Spinal cord (tissue), 10 donors: ENCODE results near the gene ATAD3C. TPM values are rescaled to one million over a fixed set of nuclear protein-coding genes. Genes with fewer than 3 reads are reported as not detected.
A peak's percentile ranks its signal among the peaks of the same experiment; 100 is the strongest.

Source experiments
- DNase-seq, 6 donors: peaks; one replicate each; pipeline versions ENCODE4 v3.0.0 to v3.0.0-alpha.2; 2013 to 2015; ENCODE audit warnings: low spot score in 6 of 6, low read depth in 4 of 6
- H3K27ac ChIP-seq: one replicate; pipeline ENCODE4 v1.5.1; 2013; ENCODE audit warnings: low read depth, low read length, control low read depth
- H3K27me3 ChIP-seq: one replicate; pipeline ENCODE4 v1.6.1; 2013; ENCODE audit warnings: low read length; ENCODE audit not compliant: control insufficient read depth, insufficient read depth
- H3K36me3 ChIP-seq: one replicate; pipeline ENCODE4 v1.6.1; 2013; ENCODE audit warnings: low read length; ENCODE audit not compliant: control insufficient read depth, insufficient read depth
- H3K4me1 ChIP-seq: one replicate; pipeline ENCODE4 v1.6.1; 2013; ENCODE audit warnings: low read length; ENCODE audit not compliant: control insufficient read depth, insufficient read depth
- H3K4me3 ChIP-seq: one replicate; pipeline ENCODE4 v1.5.1; 2013; ENCODE audit warnings: low read depth, low read length, control low read depth
- H3K9me3 ChIP-seq: one replicate; pipeline ENCODE4 v1.6.1; 2013; ENCODE audit warnings: low read length; ENCODE audit not compliant: control insufficient read depth, insufficient read depth
- WGBS: methylation state at CpG from one replicate; pipeline ENCODE4 v1.1.5; 2013; ENCODE audit warnings: missing lambda C conversion rate; ENCODE audit not compliant: insufficient coverage; 5-methylcytosine and 5-hydroxymethylcytosine counted together
- polyA plus RNA-seq, 2 donors: library from polyadenylated mRNA; unstranded; fragments of 120-200 nt; gene quantifications; one replicate each; pipeline ENCODE4 v1.2.1, GENCODE V29; 2013; ENCODE audit not compliant: insufficient read length in 2 of 2
- total RNA-seq, 2 donors: library from RNA; depleted of rRNA in 1 of 2; stranded (reverse); fragments of 120-200 nt in 1 of 2; fragments of >200 nt in 1 of 2; gene quantifications; one replicate each; pipeline versions ENCODE4 v1.2.3 to v1.2.4, GENCODE V29; 2013 to 2014
- donor health status: healthy.

Gene ATAD3C
- total and polyA plus RNA-seq, 4 donors, result 0.10 to 2.3 (median 0.70) TPM

DNA sequence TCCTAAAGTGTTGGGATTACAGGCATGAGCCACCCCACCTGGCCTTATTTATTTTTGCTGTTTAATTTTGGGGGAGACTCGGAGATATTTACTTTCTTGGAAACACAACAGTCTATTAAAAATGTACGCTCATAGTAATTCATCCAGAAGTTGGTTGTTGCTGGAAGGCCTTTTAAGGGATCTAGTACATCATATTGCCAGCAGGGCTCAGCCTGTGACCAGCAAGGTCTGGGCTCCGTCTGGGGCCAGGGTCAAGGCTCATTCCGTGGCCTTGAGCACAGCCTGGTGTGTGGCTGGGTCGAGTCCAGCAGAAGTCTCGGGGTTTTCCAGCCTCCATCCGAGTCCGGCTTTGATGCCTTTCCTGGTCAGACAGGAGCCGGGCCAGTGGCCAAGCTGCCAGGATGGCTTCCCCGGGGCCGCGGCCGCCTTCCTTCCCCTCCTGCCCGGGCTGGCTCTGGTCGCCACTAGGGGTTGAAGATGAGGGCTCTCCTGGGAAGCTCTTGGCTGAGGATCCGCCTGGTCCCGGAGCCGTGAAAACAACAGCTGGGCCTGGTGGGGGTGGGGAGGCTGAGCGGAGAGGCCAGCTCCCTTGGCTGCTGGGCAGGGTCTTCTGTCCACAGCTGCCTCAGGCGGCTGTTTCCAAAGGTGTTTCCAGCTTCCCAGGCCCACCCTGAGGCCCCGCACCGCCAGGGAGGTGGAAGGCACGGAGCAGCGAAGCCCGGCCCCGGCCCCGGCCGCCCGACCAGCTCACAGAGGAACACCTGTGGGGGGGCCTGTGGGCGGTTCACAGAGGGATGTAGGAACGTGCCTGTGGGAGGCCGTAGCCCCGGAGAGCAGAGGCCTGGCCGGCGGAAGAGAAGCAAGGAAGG is 19.1 kb upstream of the ATAD3C start:
- 12% methylated on average over 28 of the region's 35 CpGs for WGBS
- H3K27ac ChIP-seq, result peak overlapping the region; percentile 85

DNA sequence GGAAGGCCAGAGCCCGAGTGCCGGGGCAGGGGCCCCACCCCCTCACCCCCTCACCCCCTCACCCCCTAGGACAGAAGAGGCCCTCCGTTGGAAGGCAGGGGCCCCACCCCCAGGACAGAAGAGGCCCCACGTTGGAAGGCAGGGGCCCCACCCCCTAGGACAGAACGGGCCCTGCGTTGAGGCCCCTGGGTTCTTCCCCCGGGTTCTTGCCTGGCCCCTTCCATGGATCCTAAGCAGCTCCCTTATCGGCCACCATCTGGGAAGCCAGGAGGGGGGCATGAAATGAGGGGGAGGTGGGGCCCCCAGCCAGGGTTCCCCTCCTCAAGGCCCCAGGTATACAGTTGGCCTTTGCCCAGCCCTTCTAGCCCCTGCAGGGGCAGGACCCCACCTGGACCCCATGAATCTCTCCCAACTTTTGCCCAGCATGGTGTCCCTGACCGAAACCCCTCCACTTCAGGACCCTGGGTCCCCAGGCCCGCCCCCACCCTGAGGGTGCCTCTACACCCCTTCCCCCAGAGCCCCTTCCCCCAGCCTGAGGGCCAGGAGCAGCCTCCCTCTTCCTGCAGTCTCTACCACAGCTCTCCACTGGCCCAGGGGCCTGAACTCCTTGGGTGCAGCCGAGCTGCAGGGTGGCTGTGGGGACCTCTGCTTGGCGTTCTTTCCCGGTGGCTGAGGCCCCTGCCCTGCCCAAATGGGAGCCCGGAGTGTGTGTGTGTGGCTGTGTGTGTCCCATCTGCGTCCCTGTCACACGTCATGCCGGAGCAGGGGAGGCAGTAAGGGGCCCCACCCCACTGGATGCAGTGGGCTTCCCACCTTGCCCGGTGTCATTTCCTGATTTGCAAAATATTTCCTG is 18.3 kb upstream of the ATAD3C start:
- Histone ChIP-seq H3K4me3 (no peak overlapping the region), H3K36me3 (peaks cover 5% of the 10 kb centered on the region), H3K27ac (peak overlapping the region; percentile 91), H3K27me3 (no peaks in the 10 kb centered on the region), H3K9me3 (no peaks in the 10 kb centered on the region), H3K4me1 (peaks cover 78% of the 10 kb centered on the region)
- WGBS, result 51% methylated on average over 12 of the region's 18 CpGs
- no peak for DNase-seq

More for the DNA sequence above, 19.1 kb upstream of the ATAD3C start:
- Histone ChIP-seq H3K27me3 (no peaks in the 10 kb centered on the region), H3K4me1 (peaks cover 80% of the 10 kb centered on the region), H3K9me3 (no peaks in the 10 kb centered on the region), H3K4me3 (no peak overlapping the region), H3K36me3 (peaks cover 10% of the 10 kb centered on the region)
- DNase-seq, result peak in 2 of 6 donors; percentile 55 to 79

DNA sequence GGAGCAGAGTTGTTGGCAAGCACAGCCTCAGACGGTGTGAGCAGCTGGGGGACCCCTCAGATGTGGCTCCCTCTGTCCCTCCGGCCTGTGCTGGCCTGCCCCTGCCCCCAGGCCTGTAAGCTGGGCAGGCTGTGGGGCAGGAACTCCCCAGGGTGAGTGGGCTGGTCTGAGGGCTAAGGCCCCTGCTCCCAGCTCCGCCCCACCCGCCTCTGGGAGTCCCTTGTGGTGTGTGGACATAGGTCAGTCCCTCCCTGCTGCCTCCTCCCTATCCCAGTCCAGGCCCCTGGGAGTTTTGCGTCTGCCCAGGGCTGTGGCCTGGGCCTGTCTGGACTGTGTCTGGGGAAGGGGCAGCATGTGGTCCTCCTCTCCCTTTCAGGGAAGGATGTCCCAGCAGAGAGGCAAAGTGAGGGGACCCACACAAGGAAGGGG is 17.6 kb upstream of the ATAD3C start:
- WGBS, result 24% methylated on average over 2 of the region's 5 CpGs
- Histone ChIP-seq H3K27me3 (peaks cover 3% of the 10 kb centered on the region), H3K27ac (peak overlapping the region; percentile 91), H3K4me1 (peaks cover 78% of the 10 kb centered on the region), H3K36me3 (peaks cover 2% of the 10 kb centered on the region), H3K4me3 (no peak overlapping the region), H3K9me3 (no peaks in the 10 kb centered on the region)
- DNase-seq, result no peak

DNA sequence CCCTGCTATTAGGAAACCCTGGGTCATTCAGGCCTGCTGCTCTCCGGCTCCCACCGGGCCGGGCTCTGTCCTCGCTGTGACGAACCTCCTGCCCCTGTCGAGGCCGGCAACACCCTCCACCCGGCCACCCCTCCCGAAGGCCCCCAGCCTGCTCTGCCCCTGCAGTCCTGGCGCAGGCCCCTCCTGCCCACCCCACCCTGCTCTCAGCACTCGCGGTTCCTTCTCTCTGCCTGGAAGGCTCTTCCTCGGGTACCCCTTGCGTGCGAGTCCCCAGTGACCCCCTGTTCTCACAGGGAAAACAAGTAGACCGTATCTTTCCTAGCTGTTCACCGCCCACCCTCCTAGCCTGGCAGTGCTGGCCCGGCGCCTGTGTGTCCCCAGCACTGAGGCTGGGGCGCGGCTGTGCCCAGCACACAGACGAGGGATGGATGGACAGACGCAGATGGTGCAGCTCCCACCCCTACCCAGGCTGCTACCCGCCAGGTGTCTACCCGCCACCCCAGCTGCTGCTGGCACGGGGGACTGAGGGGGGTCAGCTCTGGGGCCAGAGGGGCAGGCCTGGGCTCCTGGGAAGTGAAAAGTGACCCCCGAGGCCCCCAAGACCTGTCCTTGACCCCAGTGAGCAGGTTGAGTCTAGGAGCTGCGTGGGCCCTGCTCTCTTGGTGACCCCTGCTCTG is 17.1 kb upstream of the ATAD3C start:
- Histone ChIP-seq H3K9me3 (no peaks in the 10 kb centered on the region), H3K4me1 (peaks cover 80% of the 10 kb centered on the region), H3K27ac (peak overlapping the region; percentile 91), H3K4me3 (no peak overlapping the region), H3K36me3 (peaks cover 8% of the 10 kb centered on the region), H3K27me3 (peaks cover 3% of the 10 kb centered on the region)
- WGBS, result 50% methylated on average over 24 of the region's 28 CpGs
- DNase-seq, result no peak

DNA sequence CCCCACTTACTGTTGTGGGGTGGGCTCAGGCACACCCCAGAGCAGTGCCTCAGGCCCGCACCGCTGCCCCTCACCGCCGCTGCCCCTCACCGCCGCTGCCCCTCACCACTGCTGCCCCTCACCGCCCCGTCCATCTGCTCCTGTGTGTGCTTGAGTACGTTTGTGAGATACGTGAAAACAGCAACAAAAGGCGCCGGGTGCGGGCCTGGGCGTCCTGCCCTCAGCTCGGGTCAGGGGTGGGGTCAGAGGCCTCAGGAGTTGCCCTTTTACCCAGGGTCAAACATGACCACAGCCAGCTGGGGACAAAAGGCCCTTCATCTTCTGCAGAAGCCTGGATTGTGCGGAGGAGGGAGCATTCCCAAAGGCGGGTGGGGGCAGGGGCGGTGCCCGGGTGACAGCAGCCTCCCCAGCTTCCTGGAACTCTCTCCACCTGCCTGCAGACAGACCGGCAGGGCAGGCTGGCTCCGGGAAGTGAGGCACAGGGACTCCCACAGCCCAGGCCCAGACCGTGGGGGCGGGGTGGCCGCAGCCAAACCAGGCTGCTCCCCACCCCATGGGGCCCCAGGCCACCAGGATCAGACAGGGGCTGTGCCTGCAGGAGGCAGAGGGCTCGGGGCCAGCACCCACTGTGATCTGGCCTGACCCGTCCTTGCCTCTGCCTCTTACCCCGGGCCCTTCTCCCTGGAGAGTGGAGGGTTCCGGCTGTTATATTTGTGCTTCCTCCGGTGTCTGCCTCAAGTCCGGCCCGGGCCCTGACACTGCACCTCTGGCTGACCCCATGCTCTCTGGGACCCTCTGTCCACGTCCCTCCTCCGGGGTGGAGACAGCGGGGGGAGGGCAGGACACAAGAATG is 16.3 kb upstream of the ATAD3C start:
- Histone ChIP-seq H3K27ac (peak overlapping the region; percentile 91), H3K9me3 (no peaks in the 10 kb centered on the region), H3K36me3 (peaks cover 15% of the 10 kb centered on the region), H3K4me1 (peaks cover 86% of the 10 kb centered on the region), H3K4me3 (no peak overlapping the region), H3K27me3 (peaks cover 3% of the 10 kb centered on the region)
- 44% methylated on average over 30 of the region's 34 CpGs for WGBS
- DNase-seq, result peak in 1 of 6 donors; percentile 59

DNA sequence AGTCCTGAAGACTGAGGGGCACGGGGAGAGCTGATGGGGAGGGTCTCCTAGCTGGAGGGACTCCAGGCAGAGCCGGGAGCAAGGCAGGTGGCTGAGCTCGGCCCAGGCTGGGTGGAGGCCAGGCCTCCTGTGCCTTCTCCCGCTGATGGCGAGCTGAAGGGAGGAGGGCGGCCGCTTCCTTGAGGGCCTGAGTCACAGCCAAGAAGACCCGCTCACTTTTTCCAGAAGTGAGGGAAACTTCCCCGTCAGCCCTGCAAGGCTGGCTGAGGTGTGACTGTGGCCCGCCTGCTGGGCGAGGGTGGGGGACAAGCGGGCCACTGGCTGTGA is 15.7 kb upstream of the ATAD3C start:
- Histone ChIP-seq H3K36me3 (peaks cover 21% of the 10 kb centered on the region), H3K27me3 (peaks cover 3% of the 10 kb centered on the region), H3K4me3 (no peak overlapping the region), H3K4me1 (peaks cover 90% of the 10 kb centered on the region), H3K9me3 (no peaks in the 10 kb centered on the region), H3K27ac (peak overlapping the region; percentile 91)
- DNase-seq, result peak in 1 of 6 donors; percentile 57
- 19% methylated on average over 11 of the region's 12 CpGs for WGBS

DNA sequence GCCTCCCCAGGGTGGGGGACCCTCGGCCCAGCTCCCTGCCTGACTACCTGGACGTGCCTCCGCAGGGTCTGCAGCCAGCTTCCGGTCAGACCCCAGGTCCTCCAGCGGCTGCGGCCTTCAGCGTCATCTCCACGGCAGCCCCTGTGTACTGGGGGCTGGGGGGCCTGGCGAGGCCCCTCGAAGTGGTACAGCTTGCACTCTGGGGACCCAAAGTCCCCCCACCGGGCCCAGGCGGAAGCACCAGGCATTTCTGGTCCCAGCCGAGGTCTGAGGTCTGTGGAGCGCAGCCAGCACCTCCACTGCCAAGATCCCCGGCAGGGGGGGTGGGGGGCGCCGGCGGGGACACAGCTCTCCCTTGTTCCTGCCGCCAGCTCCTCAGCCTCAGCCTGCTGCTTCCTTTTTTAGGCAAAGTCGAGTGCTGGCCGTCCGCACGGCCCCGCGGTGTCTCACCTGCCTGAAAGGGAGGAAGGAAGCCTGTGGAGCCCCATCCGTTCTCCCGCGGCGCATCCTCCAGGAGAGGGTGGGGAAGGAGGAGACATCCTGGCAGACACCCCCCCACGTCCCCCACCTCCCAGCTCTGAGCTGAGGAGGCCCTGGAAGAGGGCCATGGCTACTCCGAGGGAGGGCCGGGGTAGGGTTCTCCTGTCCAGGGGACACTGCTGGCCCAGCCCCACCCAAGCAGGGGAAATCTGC is 15.2 kb upstream of the ATAD3C start:
- Histone ChIP-seq H3K4me1 (peaks cover 90% of the 10 kb centered on the region), H3K27ac (peak overlapping the region; percentile 91), H3K4me3 (no peak overlapping the region), H3K36me3 (peaks cover 25% of the 10 kb centered on the region), H3K27me3 (peaks cover 3% of the 10 kb centered on the region), H3K9me3 (no peaks in the 10 kb centered on the region)
- 19% methylated on average over 32 of the region's 32 CpGs for WGBS
- peak in 5 of 6 donors; percentile 36 to 85 (median 55) for DNase-seq

DNA sequence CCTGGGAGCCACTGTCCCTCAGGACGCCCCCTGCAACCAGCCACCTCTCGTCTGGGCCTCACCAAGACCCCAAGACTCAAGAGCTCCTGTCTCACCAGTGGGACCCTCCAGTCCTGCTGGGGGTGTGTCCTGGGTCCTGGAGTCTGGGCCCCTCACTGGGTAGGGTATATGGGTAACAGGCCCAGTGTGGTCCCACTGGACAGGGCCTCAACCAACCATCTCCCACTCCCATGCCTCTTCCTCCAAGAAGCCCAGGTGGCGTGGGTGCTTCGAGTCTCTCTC is 14.7 kb upstream of the ATAD3C start:
- no peak overlapping the region for H3K4me3 ChIP-seq
- no peak for DNase-seq
- peaks cover 86% of the 10 kb centered on the region for H3K4me1 ChIP-seq
- H3K27ac ChIP-seq, result peak overlapping the region; percentile 91
- peaks cover 3% of the 10 kb centered on the region for H3K27me3 ChIP-seq
- H3K9me3 ChIP-seq, result no peaks in the 10 kb centered on the region
- 66% methylated on average over 4 of the region's 4 CpGs for whole genome bisulfite sequencing
- peaks cover 25% of the 10 kb centered on the region for H3K36me3 ChIP-seq
